ENCODE data around the gene ARSJ. TPM values are rescaled to one million over a fixed set of nuclear protein-coding genes. Genes with fewer than 3 reads are reported as not detected.

ARSJ gene
- 0.17 TPM for total RNA-seq (ENCODE audit: unreplicated experiment)
- long read RNA-seq, partial matches to known transcripts, result 0 of 1 reads
- long read RNA-seq, other reads (novel, unspliced or antisense), result 1 of 1 reads

GRCh38 chr4:113979148-113979904, at the start of gene ARSJ:
TSS of gene ARSJ (minus strand) at chr4:113979647. CDS start at chr4:113978834, 813 bp downstream.
- peaks cover 7% of the 10 kb centered on the region for H3K36me3 Mint-ChIP-seq (ENCODE audit: unreplicated experiment)
- peak; percentile 62 for DNase-seq
- H3K4me1 Mint-ChIP-seq (ENCODE audit: low read depth, unreplicated experiment), result peaks cover 10% of the 10 kb centered on the region
- no peak within 1 kb of the TSS for H3K27ac Mint-ChIP-seq (ENCODE audit: unreplicated experiment)
- H3K9me3 Mint-ChIP-seq (ENCODE audit: unreplicated experiment), result peaks cover 1% of the 10 kb centered on the region
- peaks cover 2% of the 10 kb centered on the region for H3K27me3 Mint-ChIP-seq (ENCODE audit: unreplicated experiment)
- TF ChIP-seq CTCF (IDR thresholded peaks at IDR 0.05; ENCODE audit: partially characterized antibody, unreplicated experiment), result no peak
- H3K4me3 Mint-ChIP-seq (ENCODE audit: unreplicated experiment), result peak within 1 kb of the TSS; percentile 92

- Mint-ChIP-seq H3K4me1 (ENCODE audit: low read depth, unreplicated experiment) (no peaks in the 10 kb centered on the region), H3K4me3 (ENCODE audit: unreplicated experiment) (no peak overlapping the region), H3K27ac (ENCODE audit: unreplicated experiment) (no peak overlapping the region), H3K9me3 (ENCODE audit: unreplicated experiment) (no peaks in the 10 kb centered on the region), H3K27me3 (ENCODE audit: unreplicated experiment) (no peaks in the 10 kb centered on the region), H3K36me3 (ENCODE audit: unreplicated experiment) (no peaks in the 10 kb centered on the region)
- no peak for DNase-seq
- no peak for TF ChIP-seq CTCF (IDR thresholded peaks at IDR 0.05; ENCODE audit: partially characterized antibody, unreplicated experiment)
Measured at GRCh38 chr4:114028071-114028470, 48.6 kb upstream of the ARSJ start.

- Mint-ChIP-seq H3K4me1 (ENCODE audit: low read depth, unreplicated experiment) (no peaks in the 10 kb centered on the region), H3K27me3 (ENCODE audit: unreplicated experiment) (no peaks in the 10 kb centered on the region), H3K4me3 (ENCODE audit: unreplicated experiment) (no peak overlapping the region), H3K27ac (ENCODE audit: unreplicated experiment) (no peak overlapping the region), H3K9me3 (ENCODE audit: unreplicated experiment) (no peaks in the 10 kb centered on the region), H3K36me3 (ENCODE audit: unreplicated experiment) (no peaks in the 10 kb centered on the region)
- TF ChIP-seq CTCF (IDR thresholded peaks at IDR 0.05; ENCODE audit: partially characterized antibody, unreplicated experiment), result no peak
- DNase-seq, result no peak
Measured at GRCh38 chr4:114027596-114027995, 48.1 kb upstream of the ARSJ start.

- no peaks in the 10 kb centered on the region for H3K9me3 Mint-ChIP-seq (ENCODE audit: unreplicated experiment)
- H3K27me3 Mint-ChIP-seq (ENCODE audit: unreplicated experiment), result no peaks in the 10 kb centered on the region
- no peaks in the 10 kb centered on the region for H3K36me3 Mint-ChIP-seq (ENCODE audit: unreplicated experiment)
- H3K4me3 Mint-ChIP-seq (ENCODE audit: unreplicated experiment), result no peak overlapping the region
- no peaks in the 10 kb centered on the region for H3K4me1 Mint-ChIP-seq (ENCODE audit: low read depth, unreplicated experiment)
- TF ChIP-seq CTCF (IDR thresholded peaks at IDR 0.05; ENCODE audit: partially characterized antibody, unreplicated experiment), result no peak
- no peak for DNase-seq
- no peak overlapping the region for H3K27ac Mint-ChIP-seq (ENCODE audit: unreplicated experiment)
Measured at GRCh38 chr4:114026447-114026846, 47.0 kb upstream of the ARSJ start.

- Mint-ChIP-seq H3K4me1 (ENCODE audit: low read depth, unreplicated experiment) (no peaks in the 10 kb centered on the region), H3K27ac (ENCODE audit: unreplicated experiment) (no peak overlapping the region), H3K36me3 (ENCODE audit: unreplicated experiment) (no peaks in the 10 kb centered on the region), H3K27me3 (ENCODE audit: unreplicated experiment) (no peaks in the 10 kb centered on the region), H3K9me3 (ENCODE audit: unreplicated experiment) (no peaks in the 10 kb centered on the region), H3K4me3 (ENCODE audit: unreplicated experiment) (no peak overlapping the region)
- TF ChIP-seq CTCF (IDR thresholded peaks at IDR 0.05; ENCODE audit: partially characterized antibody, unreplicated experiment), result no peak
- DNase-seq, result no peak
Measured at GRCh38 chr4:114025176-114025777, 45.8 kb upstream of the ARSJ start.

All from glutamatergic neuron (in vitro differentiated cells).